GM12892 (cell line): Measurements from ENCODE around the gene FRMD3.

ENCODE experiments used
- POLR2A ChIP-seq: IDR thresholded peaks from 2 replicates; pipeline ENCODE4 v1.6.1; 2011; ENCODE audit warnings: low read depth, low read length, control low read depth
- POLR2AphosphoS5 ChIP-seq: IDR thresholded peaks from 2 replicates; pipeline ENCODE4 v1.6.1; 2011; ENCODE audit warnings: low read depth, low read length, control low read depth
- TAF1 ChIP-seq: IDR thresholded peaks from 2 replicates; pipeline ENCODE4 v1.6.1; 2011; ENCODE audit warnings: low read depth, mild to moderate bottlenecking, control low read depth, low read length, borderline replicate concordance

DNA sequence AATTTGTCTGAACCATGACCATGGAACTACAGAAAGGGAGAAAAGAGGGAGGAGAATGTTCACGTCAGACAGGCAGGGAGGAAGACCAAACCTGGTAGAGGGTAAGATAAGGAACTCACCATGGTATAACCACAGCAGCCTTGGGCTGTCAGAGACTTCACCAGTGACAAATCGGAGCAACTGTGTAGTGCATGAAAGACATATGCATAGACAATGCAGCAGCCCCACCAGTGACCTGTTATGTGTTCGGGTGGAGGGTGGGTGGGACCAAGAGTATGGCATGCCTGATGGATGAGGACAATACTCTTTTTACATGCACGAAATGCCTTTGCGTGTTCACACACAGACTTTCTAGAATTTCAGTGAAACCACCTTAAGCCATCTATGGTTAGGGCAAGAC is 253.5 kb downstream of the FRMD3 start:
- TF ChIP-seq POLR2A, result no peak
- TF ChIP-seq POLR2AphosphoS5, result no peak
- TF ChIP-seq TAF1, result no peak
